Kidney epithelial cell (primary cell): ENCODE measurements around the gene APOL3. TPM values are rescaled to one million over a fixed set of nuclear protein-coding genes. Genes with fewer than 3 reads are reported as not detected.
"Not testable (repeated sequence)": the region's sequence is repeated elsewhere in the genome, so short reads cannot be mapped to it uniquely, and the experiment has no call there.

Experiments used
- DNase-seq: peaks from one replicate; pipeline ENCODE4 v3.0.0-alpha.2; 2010; ENCODE audit warnings: low read depth
- H3K27me3 ChIP-seq: 2 replicates; pipeline ENCODE4 v1.6.0; 2011; ENCODE audit warnings: low read length; ENCODE audit not compliant: control insufficient read depth, insufficient read depth
- H3K36me3 ChIP-seq: 2 replicates; pipeline ENCODE4 v1.5.1; 2011; ENCODE audit warnings: low read length; ENCODE audit not compliant: control insufficient read depth, insufficient read depth
- H3K4me3 ChIP-seq: 2 replicates; pipeline ENCODE4 v1.5.1; 2011; ENCODE audit warnings: low read depth, mild to moderate bottlenecking, control low read depth, low read length
- total RNA-seq: library from RNA; depleted of rRNA; stranded (reverse); fragments of >200 nt; gene quantifications from 2 replicates; pipeline ENCODE4 v1.2.3, GENCODE V29; 2015
- TF ChIP-seq, protein P1 (sequence below): IDR thresholded peaks from 2 replicates; pipeline ENCODE4 v1.5.1; 2011; ENCODE audit warnings: mild to moderate bottlenecking, moderate library complexity, low read length, control low read depth, inconsistent platforms; ENCODE audit not compliant: insufficient read depth, poor library complexity, severe bottlenecking

The APOL3 gene
- total RNA-seq, 1 donor from 2014 or later = 4.4 TPM

DNA sequence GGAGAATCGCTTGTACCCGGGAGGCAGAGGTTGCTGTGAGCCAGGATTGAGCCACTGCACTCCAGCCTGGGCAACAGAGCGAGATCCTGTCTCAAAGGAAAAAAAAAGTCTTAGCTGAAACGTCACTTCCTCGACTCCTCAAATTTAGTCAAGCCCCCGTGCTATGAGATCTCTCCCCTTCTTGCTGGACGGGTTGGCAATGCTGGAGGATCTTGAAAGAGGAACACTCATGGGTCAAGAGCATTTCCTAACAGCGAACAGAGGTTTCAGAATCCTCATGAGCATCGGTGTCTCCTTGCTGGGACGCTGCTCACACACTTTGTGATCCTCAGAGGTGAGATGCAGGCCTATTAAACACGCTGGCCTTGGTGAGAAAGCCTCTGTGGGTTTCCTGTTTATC, 35.9 kb downstream of the APOL3 start:
- TF ChIP-seq, protein P1, sequence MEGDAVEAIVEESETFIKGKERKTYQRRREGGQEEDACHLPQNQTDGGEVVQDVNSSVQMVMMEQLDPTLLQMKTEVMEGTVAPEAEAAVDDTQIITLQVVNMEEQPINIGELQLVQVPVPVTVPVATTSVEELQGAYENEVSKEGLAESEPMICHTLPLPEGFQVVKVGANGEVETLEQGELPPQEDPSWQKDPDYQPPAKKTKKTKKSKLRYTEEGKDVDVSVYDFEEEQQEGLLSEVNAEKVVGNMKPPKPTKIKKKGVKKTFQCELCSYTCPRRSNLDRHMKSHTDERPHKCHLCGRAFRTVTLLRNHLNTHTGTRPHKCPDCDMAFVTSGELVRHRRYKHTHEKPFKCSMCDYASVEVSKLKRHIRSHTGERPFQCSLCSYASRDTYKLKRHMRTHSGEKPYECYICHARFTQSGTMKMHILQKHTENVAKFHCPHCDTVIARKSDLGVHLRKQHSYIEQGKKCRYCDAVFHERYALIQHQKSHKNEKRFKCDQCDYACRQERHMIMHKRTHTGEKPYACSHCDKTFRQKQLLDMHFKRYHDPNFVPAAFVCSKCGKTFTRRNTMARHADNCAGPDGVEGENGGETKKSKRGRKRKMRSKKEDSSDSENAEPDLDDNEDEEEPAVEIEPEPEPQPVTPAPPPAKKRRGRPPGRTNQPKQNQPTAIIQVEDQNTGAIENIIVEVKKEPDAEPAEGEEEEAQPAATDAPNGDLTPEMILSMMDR = no peak
- Histone ChIP-seq H3K36me3 (no peaks in the 10 kb centered on the region), H3K4me3 (no peak overlapping the region), H3K27me3 (peaks cover 9% of the 10 kb centered on the region)
- no peak for DNase-seq

GRCh38 chr22:36123673-36124630, 36.6 kb downstream of the APOL3 start:
- H3K4me3 ChIP-seq = peak overlapping the region; percentile 26
- TF ChIP-seq, protein P1 = peak; percentile 97
- H3K27me3 ChIP-seq = peaks cover 6% of the 10 kb centered on the region
- DNase-seq = peak; percentile 73
- H3K36me3 ChIP-seq = no peaks in the 10 kb centered on the region

DNA sequence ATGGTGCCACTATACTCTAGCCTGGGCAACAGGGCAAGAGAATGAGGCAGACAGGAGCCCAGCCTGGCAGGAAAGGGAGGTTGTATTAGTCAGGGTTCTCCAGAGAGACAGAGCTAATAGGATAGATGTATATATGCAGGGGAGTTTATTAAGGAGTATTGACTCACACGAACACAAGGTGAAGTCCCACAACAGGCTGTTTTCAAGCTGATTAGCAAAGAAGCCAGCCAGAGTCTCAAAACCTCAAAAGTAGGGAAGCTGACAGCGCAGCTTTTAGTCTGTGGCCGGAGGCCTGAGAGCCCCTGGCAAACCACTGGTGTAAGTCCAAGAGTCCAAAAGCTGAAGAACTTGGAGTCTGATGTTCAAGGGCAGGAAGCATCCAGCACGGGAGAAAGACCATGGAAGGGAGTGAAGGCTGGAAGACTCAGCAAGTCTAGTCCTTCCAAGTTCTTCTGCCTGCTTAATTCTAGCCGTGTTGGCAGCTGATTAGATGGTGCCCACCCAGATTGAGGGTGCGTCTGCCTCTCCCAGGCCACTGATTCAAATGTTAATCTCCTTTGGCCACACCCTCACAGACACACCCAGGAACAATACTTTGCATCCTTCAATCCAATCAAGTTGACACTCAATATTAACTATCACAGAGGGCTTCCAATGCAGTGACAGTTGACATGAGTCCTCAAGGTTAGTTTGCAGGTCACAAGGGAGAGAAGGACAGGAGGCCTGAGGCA, 39.8 kb downstream of the APOL3 start:
- not testable (repeated sequence) for H3K36me3 ChIP-seq, H3K27me3 ChIP-seq, H3K4me3 ChIP-seq, DNase-seq

- Histone ChIP-seq H3K27me3 (no peaks in the 10 kb centered on the region), H3K4me3 (no peak overlapping the region), H3K36me3 (no peaks in the 10 kb centered on the region)
- TF ChIP-seq, protein P1 = no peak
- no peak for DNase-seq
Observed at GRCh38 chr22:36117053-36117554, 43.5 kb downstream of the APOL3 start.

- TF ChIP-seq, protein P1 = no peak
- Histone ChIP-seq H3K4me3 (no peak overlapping the region), H3K36me3 (no peaks in the 10 kb centered on the region), H3K27me3 (no peaks in the 10 kb centered on the region)
- no peak for DNase-seq
Observed at GRCh38 chr22:36116127-36116526, 44.4 kb downstream of the APOL3 start.

DNA sequence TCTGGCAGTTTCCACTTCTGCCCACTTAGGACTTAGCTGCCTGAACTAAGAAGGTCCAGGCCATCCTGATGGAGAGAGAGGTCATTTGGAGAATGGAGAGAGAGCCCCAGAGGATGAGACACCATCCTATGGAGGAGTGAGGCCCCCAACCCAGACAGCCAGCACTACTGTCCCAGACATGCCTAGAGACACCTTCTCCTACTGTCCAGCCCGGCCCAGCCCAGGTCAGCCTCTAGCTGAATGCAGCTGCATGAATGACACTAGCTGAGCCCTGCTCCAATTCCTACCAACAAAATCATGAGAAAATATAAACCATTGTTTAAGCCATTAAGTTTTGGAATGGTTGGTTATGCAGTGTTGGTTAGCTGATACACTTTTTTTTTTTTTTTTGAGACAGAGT, 47.4 kb downstream of the APOL3 start:
- no peaks in the 10 kb centered on the region for H3K36me3 ChIP-seq
- H3K27me3 ChIP-seq = no peaks in the 10 kb centered on the region
- TF ChIP-seq, protein P1 = no peak
- no peak for DNase-seq
- H3K4me3 ChIP-seq = no peak overlapping the region
